Tibial nerve (tissue), 4 donors: ENCODE data around the gene WNK3. TPM values are rescaled to one million over a fixed set of nuclear protein-coding genes. Genes with fewer than 3 reads are reported as not detected.

Source experiments
- small RNA-seq: library from RNA; depleted of rRNA; stranded (forward); fragments of <200 nt; gene quantifications from one replicate; pipeline ENCODE3, GENCODE V24; 2016
- total RNA-seq, 4 donors: library from RNA; depleted of rRNA; stranded (reverse); fragments of >200 nt; gene quantifications; one replicate each; pipeline ENCODE4 v1.1.0, GENCODE V29; 2016

The WNK3 gene
- total RNA-seq, 4 donors from 2014 or later: 1.8 to 2.2 (median 2.0) TPM

Small RNA genes within 50 kb of the gene (small RNA-seq; reads per million reads assigned to genes)
- not detected for gene AL589872.1
- not detected for gene RNU6-434P

Other genes starting within 250 kb of the WNK3 start
- 10 to 100 TPM; 12.3 to 21.6 (median 17.4) TPM for gene FAM120C, start 174.8 kb downstream of the WNK3 start, total RNA-seq
- gene TSR2, start 82.4 kb upstream of the WNK3 start, total RNA-seq: 10 to 100 TPM; 24.0 to 40.8 (median 27.2) TPM
- gene FGD1, start 138.2 kb upstream of the WNK3 start, total RNA-seq: 1 to 10 TPM; 4.2 to 9.3 (median 5.4) TPM
- 10 to 100 TPM; 23.2 to 45.9 (median 27.1) TPM for gene GNL3L, start 172.2 kb upstream of the WNK3 start, total RNA-seq